ENCODE results near the gene YTHDF1.

The YTHDF1 gene

GRCh38 chr20:63154395-63154794 is 61.5 kb downstream of the YTHDF1 start (continued):
- TF ChIP-seq CSRNP3 (CRISPR knock-in tag; IDR thresholded peaks at IDR 0.05) (no peak), CREB5 (CRISPR knock-in tag; IDR thresholded peaks at IDR 0.05; ENCODE audit: low read depth) (no peak), TCF4 (CRISPR knock-in tag; IDR thresholded peaks at IDR 0.05; ENCODE audit: borderline replicate concordance) (no peak), TOX (CRISPR knock-in tag; IDR thresholded peaks at IDR 0.05; ENCODE audit: borderline replicate concordance) (no peak), ZFP3 (CRISPR knock-in tag; IDR thresholded peaks at IDR 0.05) (no peak), ZC3H10 (CRISPR knock-in tag; IDR thresholded peaks at IDR 0.05) (no peak)

GRCh38 chr20:63153254-63154221 is 62.4 kb downstream of the YTHDF1 start:
- no peak for TF ChIP-seq CSRNP3 (CRISPR knock-in tag; IDR thresholded peaks at IDR 0.05)
- TF ChIP-seq BACH2 (CRISPR knock-in tag; IDR thresholded peaks at IDR 0.05; ENCODE audit: borderline replicate concordance), result no peak
- TF ChIP-seq ZNF70 (CRISPR knock-in tag; IDR thresholded peaks at IDR 0.05), result no peak
- TF ChIP-seq ISL1 (CRISPR knock-in tag; IDR thresholded peaks at IDR 0.05), result no peak
- TF ChIP-seq CSDC2 (CRISPR knock-in tag; IDR thresholded peaks at IDR 0.05), result no peak
- no peak for TF ChIP-seq ZFP30 (CRISPR knock-in tag; IDR thresholded peaks at IDR 0.05)
- TF ChIP-seq POU6F1 (CRISPR knock-in tag; IDR thresholded peaks at IDR 0.05; ENCODE audit: borderline replicate concordance, low read depth), result no peak
- TF ChIP-seq SNAI2 (CRISPR knock-in tag; IDR thresholded peaks at IDR 0.05), result no peak
- no peak for TF ChIP-seq ESRRG (CRISPR knock-in tag; IDR thresholded peaks at IDR 0.05)
- TF ChIP-seq RARB (CRISPR knock-in tag; IDR thresholded peaks at IDR 0.05), result no peak
- TF ChIP-seq TCF4 (CRISPR knock-in tag; IDR thresholded peaks at IDR 0.05; ENCODE audit: borderline replicate concordance), result no peak
- TF ChIP-seq ZFP3 (CRISPR knock-in tag; IDR thresholded peaks at IDR 0.05), result no peak
- TF ChIP-seq ZC3H10 (CRISPR knock-in tag; IDR thresholded peaks at IDR 0.05), result no peak
- ATAC-seq, result no peak

GRCh38 chr20:63152322-63153253 is 63.3 kb downstream of the YTHDF1 start:
- no peak for ATAC-seq
- TF ChIP-seq CREB5 (CRISPR knock-in tag; IDR thresholded peaks at IDR 0.05; ENCODE audit: low read depth), result no peak
- TF ChIP-seq PPARA (CRISPR knock-in tag; IDR thresholded peaks at IDR 0.05; ENCODE audit: borderline replicate concordance), result no peak
- no peak for TF ChIP-seq CSDC2 (CRISPR knock-in tag; IDR thresholded peaks at IDR 0.05)
- no peak for TF ChIP-seq GLIS3 (CRISPR knock-in tag; IDR thresholded peaks at IDR 0.05)
- TF ChIP-seq BACH2 (CRISPR knock-in tag; IDR thresholded peaks at IDR 0.05; ENCODE audit: borderline replicate concordance), result no peak
- no peak for TF ChIP-seq TCF4 (CRISPR knock-in tag; IDR thresholded peaks at IDR 0.05; ENCODE audit: borderline replicate concordance)
- TF ChIP-seq POU6F1 (CRISPR knock-in tag; IDR thresholded peaks at IDR 0.05; ENCODE audit: borderline replicate concordance, low read depth), result no peak
- no peak for TF ChIP-seq PATZ1 (CRISPR knock-in tag; IDR thresholded peaks at IDR 0.05; ENCODE audit: borderline replicate concordance)
- TF ChIP-seq ISL1 (CRISPR knock-in tag; IDR thresholded peaks at IDR 0.05), result no peak
- TF ChIP-seq ZNF70 (CRISPR knock-in tag; IDR thresholded peaks at IDR 0.05), result no peak
- TF ChIP-seq ZC3H10 (CRISPR knock-in tag; IDR thresholded peaks at IDR 0.05), result no peak
- TF ChIP-seq OSR1 (CRISPR knock-in tag; IDR thresholded peaks at IDR 0.05), result no peak
- TF ChIP-seq ZNF565 (CRISPR knock-in tag; conservative IDR thresholded peaks at IDR 0.05; ENCODE audit: low read depth), result no peak
- TF ChIP-seq CSRNP3 (CRISPR knock-in tag; IDR thresholded peaks at IDR 0.05), result no peak
